Stimulated activated naive CD4-positive, alpha-beta T cell (primary cell): Measurements from ENCODE around the gene CTTNBP2.

ENCODE experiments used
- DNase-seq, 6 experiments: peaks; one replicate each; lab custom pipeline; 2025; lab: John Stamatoyannopoulos, UW

CTTNBP2 gene

GRCh38 chr7:117825132-117825531 is 48.1 kb downstream of the CTTNBP2 start:
- DNase-seq = no peak

GRCh38 chr7:117824592-117824991 is 48.6 kb downstream of the CTTNBP2 start:
- no peak for DNase-seq

GRCh38 chr7:117819558-117819957 is 53.7 kb downstream of the CTTNBP2 start:
- DNase-seq = no peak

GRCh38 chr7:117818232-117818631 is 55.0 kb downstream of the CTTNBP2 start:
- DNase-seq = no peak

- no peak for DNase-seq
Observed at GRCh38 chr7:117816727-117817126, 56.5 kb downstream of the CTTNBP2 start.

- no peak for DNase-seq
Observed at GRCh38 chr7:117811696-117812095, 61.5 kb downstream of the CTTNBP2 start.

- no peak for DNase-seq
Observed at GRCh38 chr7:117810642-117811512, 62.4 kb downstream of the CTTNBP2 start.

GRCh38 chr7:117809958-117810357 is 63.3 kb downstream of the CTTNBP2 start:
- no peak for DNase-seq

GRCh38 chr7:117808910-117809705 is 64.1 kb downstream of the CTTNBP2 start:
- DNase-seq = no peak

GRCh38 chr7:117808341-117808757 is 64.9 kb downstream of the CTTNBP2 start:
- DNase-seq = no peak

GRCh38 chr7:117807676-117808075 is 65.6 kb downstream of the CTTNBP2 start:
- no peak for DNase-seq

GRCh38 chr7:117806011-117806410 is 67.2 kb downstream of the CTTNBP2 start:
- DNase-seq = no peak

GRCh38 chr7:117805241-117805640 is 68.0 kb downstream of the CTTNBP2 start:
- DNase-seq = no peak

GRCh38 chr7:117803476-117803875 is 69.8 kb downstream of the CTTNBP2 start:
- DNase-seq = no peak

- no peak for DNase-seq
Observed at GRCh38 chr7:117802660-117803059, 70.6 kb downstream of the CTTNBP2 start.

- DNase-seq = no peak
Observed at GRCh38 chr7:117800841-117801240, 72.4 kb downstream of the CTTNBP2 start.

- no peak for DNase-seq
Observed at GRCh38 chr7:117800406-117800805, 72.8 kb downstream of the CTTNBP2 start.

- no peak for DNase-seq
Observed at GRCh38 chr7:117796889-117797288, 76.4 kb downstream of the CTTNBP2 start.

- no peak for DNase-seq
Observed at GRCh38 chr7:117793976-117794375, 79.3 kb downstream of the CTTNBP2 start.

GRCh38 chr7:117793521-117793920 is 79.7 kb downstream of the CTTNBP2 start:
- DNase-seq = no peak

GRCh38 chr7:117791877-117792780 is 81.1 kb downstream of the CTTNBP2 start:
- DNase-seq = no peak

GRCh38 chr7:117790731-117791130 is 82.5 kb downstream of the CTTNBP2 start:
- no peak for DNase-seq
